LNCAP (cell line): ENCODE data around the gene RNF43.

Source experiments
- TF ChIP-seq, protein P1 (sequence below): fragments of 450-650 bp; IDR thresholded peaks from 2 replicates; pipeline ENCODE4 v1.5.1; 2017; ENCODE audit warnings: mild to moderate bottlenecking

Gene RNF43

DNA sequence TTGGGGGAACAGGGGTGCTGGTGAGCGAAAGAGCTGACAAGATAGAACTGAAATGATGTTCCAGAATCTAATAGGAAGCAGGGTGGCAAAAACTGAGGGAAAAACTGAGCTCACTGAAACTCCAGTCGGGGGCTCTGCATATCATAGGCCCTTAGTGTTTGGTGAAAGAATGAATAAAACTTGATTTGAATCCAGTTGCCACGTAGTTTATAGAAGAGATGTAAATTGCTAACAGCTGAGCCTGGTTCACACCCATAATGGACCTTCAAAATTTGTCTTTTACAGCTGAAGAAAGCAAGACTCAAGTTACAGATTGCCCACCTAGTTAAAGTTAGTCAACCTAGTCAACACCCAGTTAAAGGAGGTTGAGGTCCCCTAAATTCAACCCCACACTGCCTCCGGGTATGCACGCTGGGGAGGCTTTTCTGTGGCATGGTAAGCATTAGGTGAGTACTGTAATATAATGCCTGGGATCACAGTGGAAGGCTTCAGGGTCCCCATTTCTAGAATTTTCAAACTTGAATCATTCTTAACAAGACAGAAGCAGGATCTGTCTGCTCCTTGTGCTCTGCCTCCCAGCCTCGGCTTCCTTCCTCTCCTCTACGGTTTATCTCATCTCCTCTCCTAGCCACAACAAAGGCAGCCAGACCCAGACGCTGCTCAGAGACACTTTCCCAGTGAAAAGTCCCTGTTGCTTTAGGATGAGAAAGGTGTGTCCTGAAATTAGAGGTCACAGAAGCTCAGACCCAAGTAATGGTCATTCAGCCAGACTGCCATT is 38.4 kb downstream of the RNF43 start:
- TF ChIP-seq, protein P1, sequence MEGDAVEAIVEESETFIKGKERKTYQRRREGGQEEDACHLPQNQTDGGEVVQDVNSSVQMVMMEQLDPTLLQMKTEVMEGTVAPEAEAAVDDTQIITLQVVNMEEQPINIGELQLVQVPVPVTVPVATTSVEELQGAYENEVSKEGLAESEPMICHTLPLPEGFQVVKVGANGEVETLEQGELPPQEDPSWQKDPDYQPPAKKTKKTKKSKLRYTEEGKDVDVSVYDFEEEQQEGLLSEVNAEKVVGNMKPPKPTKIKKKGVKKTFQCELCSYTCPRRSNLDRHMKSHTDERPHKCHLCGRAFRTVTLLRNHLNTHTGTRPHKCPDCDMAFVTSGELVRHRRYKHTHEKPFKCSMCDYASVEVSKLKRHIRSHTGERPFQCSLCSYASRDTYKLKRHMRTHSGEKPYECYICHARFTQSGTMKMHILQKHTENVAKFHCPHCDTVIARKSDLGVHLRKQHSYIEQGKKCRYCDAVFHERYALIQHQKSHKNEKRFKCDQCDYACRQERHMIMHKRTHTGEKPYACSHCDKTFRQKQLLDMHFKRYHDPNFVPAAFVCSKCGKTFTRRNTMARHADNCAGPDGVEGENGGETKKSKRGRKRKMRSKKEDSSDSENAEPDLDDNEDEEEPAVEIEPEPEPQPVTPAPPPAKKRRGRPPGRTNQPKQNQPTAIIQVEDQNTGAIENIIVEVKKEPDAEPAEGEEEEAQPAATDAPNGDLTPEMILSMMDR, result no peak

DNA sequence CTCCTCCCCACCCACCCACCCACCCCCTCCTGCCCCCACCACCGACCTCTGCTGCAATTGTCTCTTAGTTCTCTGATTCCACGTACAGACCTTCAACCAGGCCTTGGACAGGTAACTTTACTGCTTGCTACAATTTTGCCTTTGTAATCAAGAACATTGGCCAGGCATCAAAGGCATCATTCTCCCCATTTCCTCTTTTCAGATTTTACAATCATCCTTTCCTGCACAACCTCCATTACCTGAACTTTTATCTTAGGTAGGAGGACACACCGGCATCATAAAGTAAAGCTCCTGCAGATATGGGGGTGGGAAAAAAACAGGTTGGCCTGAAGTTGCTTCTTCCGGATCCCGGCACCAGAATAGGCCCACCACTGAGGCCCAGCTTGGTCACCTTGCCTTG is 39.7 kb downstream of the RNF43 start:
- TF ChIP-seq, protein P1, result no peak

GRCh38 chr17:58377093-58377601 is 40.2 kb downstream of the RNF43 start:
- TF ChIP-seq, protein P1, result no peak

GRCh38 chr17:58376472-58377000 is 40.8 kb downstream of the RNF43 start:
- TF ChIP-seq, protein P1, result no peak

DNA sequence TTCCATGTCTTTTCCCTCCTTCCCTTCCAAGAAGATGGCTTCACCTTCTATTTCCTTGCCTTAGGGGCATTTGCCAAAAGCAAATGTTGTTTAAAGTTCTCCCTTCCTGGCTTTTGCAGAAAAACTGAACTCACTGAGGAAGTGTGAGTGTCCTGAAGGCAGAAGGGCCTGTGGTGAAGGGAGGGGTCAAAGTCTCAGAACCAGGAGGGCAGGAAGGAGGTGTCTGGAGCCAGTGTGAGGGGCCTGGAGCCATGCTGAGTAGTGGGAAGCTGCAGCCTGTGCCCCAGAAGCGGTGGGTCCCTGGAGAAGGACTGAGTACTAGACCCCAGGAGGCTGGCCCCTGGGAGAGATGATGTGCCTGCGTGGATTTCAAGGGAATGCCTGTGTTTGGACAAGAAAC is 41.5 kb downstream of the RNF43 start:
- TF ChIP-seq, protein P1, result no peak

GRCh38 chr17:58375256-58375655 is 42.1 kb downstream of the RNF43 start:
- TF ChIP-seq, protein P1, result no peak

- TF ChIP-seq, protein P1, result no peak
Observed at GRCh38 chr17:58373923-58374322, 43.4 kb downstream of the RNF43 start.
